ENCODE data around the gene ACOT4. TPM values are rescaled to one million over a fixed set of nuclear protein-coding genes. Genes with fewer than 3 reads are reported as not detected.
A peak's percentile ranks its signal among the peaks of the same experiment; 100 is the strongest.
"Not testable (repeated sequence)": the region's sequence is repeated elsewhere in the genome, so short reads cannot be mapped to it uniquely, and the experiment has no call there.

Gene ACOT4
- total RNA-seq (2014; rRNA removed; shearing (Covaris generic)): 3.3 and 3.5 TPM in 2 replicates

GRCh38 chr14:73591690-73592449 is at the start of gene ACOT4:
Gene ACOT4, plus strand, starts transcription at chr14:73591873. Its CDS starts 87 bp downstream, at chr14:73591960.
- DNase-seq (ENCODE audit: low spot score): peak; percentile 51

- not testable (repeated sequence) for DNase-seq (ENCODE audit: low spot score)
Measured at GRCh38 chr14:73542961-73543360, 48.7 kb upstream of the ACOT4 start.

- DNase-seq (ENCODE audit: low spot score): not testable (repeated sequence)
Measured at GRCh38 chr14:73545353-73545752, 46.3 kb upstream of the ACOT4 start.

- not testable (repeated sequence) for DNase-seq (ENCODE audit: low spot score)
Measured at GRCh38 chr14:73549097-73549496, 42.6 kb upstream of the ACOT4 start.

GRCh38 chr14:73549889-73550524 is 41.7 kb upstream of the ACOT4 start:
- not testable (repeated sequence) for DNase-seq (ENCODE audit: low spot score)

- DNase-seq (ENCODE audit: low spot score): no peak
Measured at GRCh38 chr14:73553845-73554244, 37.8 kb upstream of the ACOT4 start.

- not testable (repeated sequence) for DNase-seq (ENCODE audit: low spot score)
Measured at GRCh38 chr14:73557201-73557600, 34.5 kb upstream of the ACOT4 start.

GRCh38 chr14:73558238-73558637 is 33.4 kb upstream of the ACOT4 start:
- not testable (repeated sequence) for DNase-seq (ENCODE audit: low spot score)

- DNase-seq (ENCODE audit: low spot score): not testable (repeated sequence)
Measured at GRCh38 chr14:73562256-73562655, 29.4 kb upstream of the ACOT4 start.

- peak; percentile 10 for DNase-seq (ENCODE audit: low spot score)
Measured at GRCh38 chr14:73562696-73563095, 29.0 kb upstream of the ACOT4 start.

GRCh38 chr14:73566431-73566830 is 25.2 kb upstream of the ACOT4 start:
- DNase-seq (ENCODE audit: low spot score): not testable (repeated sequence)

GRCh38 chr14:73566935-73567334 is 24.7 kb upstream of the ACOT4 start:
- not testable (repeated sequence) for DNase-seq (ENCODE audit: low spot score)

- DNase-seq (ENCODE audit: low spot score): no peak
Measured at GRCh38 chr14:73567358-73567757, 24.3 kb upstream of the ACOT4 start.

- DNase-seq (ENCODE audit: low spot score): peak; percentile 35
Measured at GRCh38 chr14:73567951-73568885, 23.5 kb upstream of the ACOT4 start.

- not testable (repeated sequence) for DNase-seq (ENCODE audit: low spot score)
Measured at GRCh38 chr14:73568886-73569184, 22.8 kb upstream of the ACOT4 start.

- DNase-seq (ENCODE audit: low spot score): peak; percentile 83
Measured at GRCh38 chr14:73569185-73569958, 22.3 kb upstream of the ACOT4 start, which contains the start of gene ACOT2. Gene ACOT2, plus strand, starts transcription at chr14:73569213. Its CDS starts 28 bp downstream, at chr14:73569241.

- peak; percentile 44 for DNase-seq (ENCODE audit: low spot score)
Measured at GRCh38 chr14:73570913-73571312, 20.8 kb upstream of the ACOT4 start.

- DNase-seq (ENCODE audit: low spot score): not testable (repeated sequence)
Measured at GRCh38 chr14:73573034-73573433, 18.6 kb upstream of the ACOT4 start.

- DNase-seq (ENCODE audit: low spot score): not testable (repeated sequence)
Measured at GRCh38 chr14:73573740-73574139, 17.9 kb upstream of the ACOT4 start.

GRCh38 chr14:73574251-73574650 is 17.4 kb upstream of the ACOT4 start:
- DNase-seq (ENCODE audit: low spot score): not testable (repeated sequence)

GRCh38 chr14:73576391-73576790 is 15.3 kb upstream of the ACOT4 start:
- no peak for DNase-seq (ENCODE audit: low spot score)
